Measurements from ENCODE around the gene PDE4D. TPM values are rescaled to one million over a fixed set of nuclear protein-coding genes. Genes with fewer than 3 reads are reported as not detected.

PDE4D gene
- polyA plus RNA-seq, 1 donor (not counting 4 experiments of a cell fraction or from before 2014, with no cell fraction given) = 3.6 TPM

GRCh38 chr5:58923355-58923754, 970.2 kb downstream of the PDE4D start:
- Histone ChIP-seq H3K4me1 (ENCODE audit: control insufficient read depth, extremely low read depth, insufficient read depth, low read length) (peaks cover 11% of the 10 kb centered on the region), H3K79me2 (ENCODE audit: control insufficient read depth, insufficient read depth, low read length) (no peaks in the 10 kb centered on the region), H3K4me2 (ENCODE audit: control insufficient read depth, extremely low read depth, insufficient read depth, low read depth, low read length) (no peak overlapping the region), H3K9me3 (ENCODE audit: control insufficient read depth, low read depth, low read length) (no peaks in the 10 kb centered on the region), H3K4me3 (ENCODE audit: control insufficient read depth in 2 of 3, extremely low read depth in 1 of 3, insufficient read depth in 2 of 3, low read depth in 1 of 3, low read length in 3 of 3) (no peak overlapping the region), H3K27me3 (ENCODE audit: control insufficient read depth, extremely low read depth, insufficient read depth, low read length) (peaks cover 4% of the 10 kb centered on the region), H3K9me1 (ENCODE audit: control insufficient read depth, extremely low read depth, insufficient read depth, low read length) (no peaks in the 10 kb centered on the region), H3K9ac (ENCODE audit: control insufficient read depth, extremely low read depth, insufficient read depth, low read length) (no peak overlapping the region), H4K20me1 (ENCODE audit: control insufficient read depth, extremely low read depth, insufficient read depth, low read length) (no peaks in the 10 kb centered on the region), H2AFZ (ENCODE audit: control insufficient read depth, low read length) (no peak overlapping the region), H3K36me3 (ENCODE audit: control insufficient read depth in 2 of 2, extremely low read depth in 1 of 2, insufficient read depth in 2 of 2, low read length in 2 of 2) (no peaks in the 10 kb centered on the region), H3K27ac (ENCODE audit: control insufficient read depth, insufficient read depth, low read length) (no peak overlapping the region)
- FAIRE-seq = no peak
- no peak for DNase-seq (ENCODE audit: low read depth, low spot score)
- dilution Hi-C loops (cut with MboI; ENCODE audit: extremely low pct_ligation_motif_present, low sequenced_read_pairs) = no loop called here
- TF ChIP-seq, protein P1, sequence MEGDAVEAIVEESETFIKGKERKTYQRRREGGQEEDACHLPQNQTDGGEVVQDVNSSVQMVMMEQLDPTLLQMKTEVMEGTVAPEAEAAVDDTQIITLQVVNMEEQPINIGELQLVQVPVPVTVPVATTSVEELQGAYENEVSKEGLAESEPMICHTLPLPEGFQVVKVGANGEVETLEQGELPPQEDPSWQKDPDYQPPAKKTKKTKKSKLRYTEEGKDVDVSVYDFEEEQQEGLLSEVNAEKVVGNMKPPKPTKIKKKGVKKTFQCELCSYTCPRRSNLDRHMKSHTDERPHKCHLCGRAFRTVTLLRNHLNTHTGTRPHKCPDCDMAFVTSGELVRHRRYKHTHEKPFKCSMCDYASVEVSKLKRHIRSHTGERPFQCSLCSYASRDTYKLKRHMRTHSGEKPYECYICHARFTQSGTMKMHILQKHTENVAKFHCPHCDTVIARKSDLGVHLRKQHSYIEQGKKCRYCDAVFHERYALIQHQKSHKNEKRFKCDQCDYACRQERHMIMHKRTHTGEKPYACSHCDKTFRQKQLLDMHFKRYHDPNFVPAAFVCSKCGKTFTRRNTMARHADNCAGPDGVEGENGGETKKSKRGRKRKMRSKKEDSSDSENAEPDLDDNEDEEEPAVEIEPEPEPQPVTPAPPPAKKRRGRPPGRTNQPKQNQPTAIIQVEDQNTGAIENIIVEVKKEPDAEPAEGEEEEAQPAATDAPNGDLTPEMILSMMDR (optimal IDR thresholded peaks at IDR 0.05 in 1 of 3, IDR thresholded peaks at IDR 0.05 in 1 of 3, conservative IDR thresholded peaks at IDR 0.05 in 1 of 3; ENCODE audit: extremely low read depth in 1 of 3, insufficient read depth in 2 of 3, low read length in 3 of 3) = no peak
- TF ChIP-seq EZH2 (IDR thresholded peaks at IDR 0.05; ENCODE audit: low read length) = no peak

- Histone ChIP-seq H2AFZ (ENCODE audit: control insufficient read depth, low read length) (peak overlapping the region; percentile 4), H3K27me3 (ENCODE audit: control insufficient read depth, extremely low read depth, insufficient read depth, low read length) (peaks cover 4% of the 10 kb centered on the region), H3K9ac (ENCODE audit: control insufficient read depth, extremely low read depth, insufficient read depth, low read length) (no peak overlapping the region), H3K4me1 (ENCODE audit: control insufficient read depth, extremely low read depth, insufficient read depth, low read length) (peaks cover 11% of the 10 kb centered on the region), H3K36me3 (ENCODE audit: control insufficient read depth in 2 of 2, extremely low read depth in 1 of 2, insufficient read depth in 2 of 2, low read length in 2 of 2) (no peaks in the 10 kb centered on the region), H3K27ac (ENCODE audit: control insufficient read depth, insufficient read depth, low read length) (no peak overlapping the region), H3K9me1 (ENCODE audit: control insufficient read depth, extremely low read depth, insufficient read depth, low read length) (no peaks in the 10 kb centered on the region), H3K4me2 (ENCODE audit: control insufficient read depth, extremely low read depth, insufficient read depth, low read depth, low read length) (peak overlapping the region; percentile 19), H3K4me3 (ENCODE audit: control insufficient read depth in 2 of 3, extremely low read depth in 1 of 3, insufficient read depth in 2 of 3, low read depth in 1 of 3, low read length in 3 of 3) (no peak overlapping the region), H4K20me1 (ENCODE audit: control insufficient read depth, extremely low read depth, insufficient read depth, low read length) (no peaks in the 10 kb centered on the region), H3K9me3 (ENCODE audit: control insufficient read depth, low read depth, low read length) (no peaks in the 10 kb centered on the region), H3K79me2 (ENCODE audit: control insufficient read depth, insufficient read depth, low read length) (no peaks in the 10 kb centered on the region)
- no peak for DNase-seq (ENCODE audit: low read depth, low spot score)
- dilution Hi-C loops (cut with MboI; ENCODE audit: extremely low pct_ligation_motif_present, low sequenced_read_pairs) = no loop called here
- FAIRE-seq = no peak
- TF ChIP-seq, protein P1 (optimal IDR thresholded peaks at IDR 0.05 in 1 of 3, IDR thresholded peaks at IDR 0.05 in 1 of 3, conservative IDR thresholded peaks at IDR 0.05 in 1 of 3; ENCODE audit: extremely low read depth in 1 of 3, insufficient read depth in 2 of 3, low read length in 3 of 3) = no peak
- TF ChIP-seq EZH2 (IDR thresholded peaks at IDR 0.05; ENCODE audit: low read length) = no peak
Observed at GRCh38 chr5:58922461-58923171, 970.9 kb downstream of the PDE4D start.
